ENCODE measurements around the gene SDC4. TPM values are rescaled to one million over a fixed set of nuclear protein-coding genes. Genes with fewer than 3 reads are reported as not detected.
A peak's percentile ranks its signal among the peaks of the same experiment; 100 is the strongest.

The SDC4 gene
- polyA plus RNA-seq, 1 of the 3 experiments (the other 2 are of a cell fraction), result 131 TPM

DNA sequence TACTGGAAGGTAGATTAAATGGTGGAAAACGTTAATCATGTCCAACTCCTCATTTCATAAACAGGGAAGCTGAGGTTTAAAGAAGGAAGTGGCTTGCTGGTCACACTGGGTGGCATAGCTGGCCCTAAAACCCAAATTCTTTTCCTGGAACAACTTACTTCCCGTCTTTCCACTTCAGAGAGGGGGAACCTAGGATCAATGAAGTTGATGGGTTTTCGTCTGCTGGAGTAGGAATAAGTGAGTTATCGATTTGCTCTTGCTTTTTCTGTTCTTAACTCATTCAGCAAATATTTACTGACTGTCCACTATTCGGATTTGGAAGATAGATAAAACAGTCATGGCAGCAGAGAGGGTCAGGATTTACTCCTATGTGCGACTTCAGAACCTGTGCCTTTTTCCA is 13.6 kb upstream of the SDC4 start:
- TF ChIP-seq CHD2 (IDR thresholded peaks at IDR 0.05; ENCODE audit: low read length, partially characterized antibody) (no peak), RXRA (IDR thresholded peaks at IDR 0.05; ENCODE audit: borderline replicate concordance, low read depth) (no peak), SIN3A (IDR thresholded peaks at IDR 0.05; ENCODE audit: borderline replicate concordance, low read depth, low read length) (no peak), ELF1 (IDR thresholded peaks at IDR 0.05) (no peak), NFIC (IDR thresholded peaks at IDR 0.05; ENCODE audit: borderline replicate concordance) (no peak), NRF1 (IDR thresholded peaks at IDR 0.05; ENCODE audit: low read depth, low read length) (no peak), JUND (IDR thresholded peaks at IDR 0.05) (no peak), MXI1 (IDR thresholded peaks at IDR 0.05; ENCODE audit: low read depth, low read length) (no peak), GABPA (IDR thresholded peaks at IDR 0.05; ENCODE audit: low read depth) (no peak)
- TF ChIP-seq, protein P1, sequence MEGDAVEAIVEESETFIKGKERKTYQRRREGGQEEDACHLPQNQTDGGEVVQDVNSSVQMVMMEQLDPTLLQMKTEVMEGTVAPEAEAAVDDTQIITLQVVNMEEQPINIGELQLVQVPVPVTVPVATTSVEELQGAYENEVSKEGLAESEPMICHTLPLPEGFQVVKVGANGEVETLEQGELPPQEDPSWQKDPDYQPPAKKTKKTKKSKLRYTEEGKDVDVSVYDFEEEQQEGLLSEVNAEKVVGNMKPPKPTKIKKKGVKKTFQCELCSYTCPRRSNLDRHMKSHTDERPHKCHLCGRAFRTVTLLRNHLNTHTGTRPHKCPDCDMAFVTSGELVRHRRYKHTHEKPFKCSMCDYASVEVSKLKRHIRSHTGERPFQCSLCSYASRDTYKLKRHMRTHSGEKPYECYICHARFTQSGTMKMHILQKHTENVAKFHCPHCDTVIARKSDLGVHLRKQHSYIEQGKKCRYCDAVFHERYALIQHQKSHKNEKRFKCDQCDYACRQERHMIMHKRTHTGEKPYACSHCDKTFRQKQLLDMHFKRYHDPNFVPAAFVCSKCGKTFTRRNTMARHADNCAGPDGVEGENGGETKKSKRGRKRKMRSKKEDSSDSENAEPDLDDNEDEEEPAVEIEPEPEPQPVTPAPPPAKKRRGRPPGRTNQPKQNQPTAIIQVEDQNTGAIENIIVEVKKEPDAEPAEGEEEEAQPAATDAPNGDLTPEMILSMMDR (IDR thresholded peaks at IDR 0.05), result no peak
- TF ChIP-seq, protein P2, sequence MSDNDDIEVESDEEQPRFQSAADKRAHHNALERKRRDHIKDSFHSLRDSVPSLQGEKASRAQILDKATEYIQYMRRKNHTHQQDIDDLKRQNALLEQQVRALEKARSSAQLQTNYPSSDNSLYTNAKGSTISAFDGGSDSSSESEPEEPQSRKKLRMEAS (IDR thresholded peaks at IDR 0.05; ENCODE audit: low read depth), result no peak

DNA sequence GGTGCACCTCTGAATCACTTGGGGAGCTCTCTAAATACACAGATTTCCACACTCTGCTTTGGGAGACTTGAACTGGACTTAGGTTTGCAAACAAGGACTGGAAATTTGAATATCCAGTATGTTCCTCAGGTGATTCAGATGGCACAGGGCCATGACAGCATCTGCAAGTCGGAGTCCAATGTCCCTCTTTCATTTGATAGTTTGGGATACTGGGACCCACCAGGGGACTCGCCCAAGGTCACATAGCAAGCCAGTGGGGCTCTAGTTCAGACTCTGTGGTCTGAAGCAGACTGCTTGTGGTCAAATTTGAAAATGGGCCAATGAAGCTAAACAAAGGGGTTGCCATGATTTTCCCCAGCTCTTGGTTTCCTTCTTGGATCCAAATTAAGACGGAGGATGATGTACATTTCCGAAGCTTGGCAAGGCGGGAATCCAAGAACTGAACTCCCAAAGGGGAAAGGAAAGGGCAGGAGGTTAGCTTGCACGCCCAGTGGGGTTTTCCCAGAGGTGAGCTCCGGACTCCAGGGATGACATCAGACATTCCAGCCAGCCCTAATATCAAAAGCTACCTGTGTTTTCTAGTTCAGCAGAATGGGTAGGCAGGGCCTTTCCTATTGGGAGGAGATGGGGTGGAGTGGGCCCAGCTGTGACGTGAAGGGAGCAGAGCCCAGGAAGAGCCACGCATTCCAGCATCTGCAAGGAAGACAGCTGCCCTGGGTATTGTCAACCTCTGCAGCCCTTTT is 11.4 kb upstream of the SDC4 start:
- peak overlapping the region in 1 of 2 experiments; percentile 43; a peak in 2 of 4 replicates for H3K27ac ChIP-seq (ENCODE audit: low read depth in 2 of 2, low read length in 1 of 2)
- no peaks in the 10 kb centered on the region for H3K36me3 ChIP-seq (replicated peaks in 1 of 2; ENCODE audit: control insufficient read depth in 1 of 2, insufficient read depth in 2 of 2, low read length in 1 of 2)
- H4K20me1 ChIP-seq (ENCODE audit: insufficient read depth), result no peaks in the 10 kb centered on the region
- ChIA-PET CTCF (interaction anchor here (1.0 to 6.4 kb wide), 7 partner anchors 11 to 412 kb away, joined by 3 to 80 read pairs (median 6); partner anchors contain the start of gene SDC4), POLR2A (interaction anchor here (0.8 to 1.2 kb wide), 2 partner anchors 11 to 13 kb away, joined by 3 to 4 read pairs; no protein-coding TSS in a partner anchor)
- H3K9me3 ChIP-seq, result no peaks in the 10 kb centered on the region
- no peaks in the 10 kb centered on the region for H3K9me2 ChIP-seq
- no peak for DNase-seq
- H3K4me3 ChIP-seq (ENCODE audit: low read depth in 2 of 2, low read length in 1 of 2), result no peak overlapping the region
- H3K27me3 ChIP-seq (ENCODE audit: insufficient read depth), result no peaks in the 10 kb centered on the region
- peak overlapping the region; percentile 25; the same call in 1 of the 2 replicates for H3K4me2 ChIP-seq
- 87% methylated on average over 7 of the region's 9 CpGs for WGBS (ENCODE audit: low lambda C conversion rate)
- peaks cover 0 to 7% of the 10 kb centered on the region in 2 experiments; a peak in 2 of 4 replicates for H3K4me1 ChIP-seq (ENCODE audit: control insufficient read depth in 1 of 2, insufficient read depth in 2 of 2, low read depth in 1 of 2, low read length in 1 of 2)
- peaks cover 12% of the 10 kb centered on the region for H3K79me2 ChIP-seq (ENCODE audit: insufficient read depth)
- peaks cover 10% of the 10 kb centered on the region for H3F3A ChIP-seq (replicated peaks; ENCODE audit: insufficient read depth)
- H3K9ac ChIP-seq, result no peak overlapping the region
- no peak overlapping the region for H2AFZ ChIP-seq (ENCODE audit: low read depth)
- TF ChIP-seq RFX5 (IDR thresholded peaks at IDR 0.05; ENCODE audit: low read length) (no peak), FOSL2 (IDR thresholded peaks at IDR 0.05; ENCODE audit: borderline replicate concordance, low read depth) (no peak), YY1 (IDR thresholded peaks at IDR 0.05; ENCODE audit: low read depth) (no peak), NRF1 (IDR thresholded peaks at IDR 0.05; ENCODE audit: low read depth, low read length) (no peak), MXI1 (IDR thresholded peaks at IDR 0.05; ENCODE audit: low read depth, low read length) (no peak), SMC3 (IDR thresholded peaks at IDR 0.05; ENCODE audit: low read depth, low read length) (no peak), TEAD4 (IDR thresholded peaks at IDR 0.05; ENCODE audit: borderline replicate concordance, insufficient read depth) (no peak), FOXM1 (IDR thresholded peaks at IDR 0.05; ENCODE audit: low read depth) (no peak), JUND (IDR thresholded peaks at IDR 0.05) (no peak), RAD21 (IDR thresholded peaks at IDR 0.05; ENCODE audit: low read length) (no peak)
- TF ChIP-seq, protein P3, sequence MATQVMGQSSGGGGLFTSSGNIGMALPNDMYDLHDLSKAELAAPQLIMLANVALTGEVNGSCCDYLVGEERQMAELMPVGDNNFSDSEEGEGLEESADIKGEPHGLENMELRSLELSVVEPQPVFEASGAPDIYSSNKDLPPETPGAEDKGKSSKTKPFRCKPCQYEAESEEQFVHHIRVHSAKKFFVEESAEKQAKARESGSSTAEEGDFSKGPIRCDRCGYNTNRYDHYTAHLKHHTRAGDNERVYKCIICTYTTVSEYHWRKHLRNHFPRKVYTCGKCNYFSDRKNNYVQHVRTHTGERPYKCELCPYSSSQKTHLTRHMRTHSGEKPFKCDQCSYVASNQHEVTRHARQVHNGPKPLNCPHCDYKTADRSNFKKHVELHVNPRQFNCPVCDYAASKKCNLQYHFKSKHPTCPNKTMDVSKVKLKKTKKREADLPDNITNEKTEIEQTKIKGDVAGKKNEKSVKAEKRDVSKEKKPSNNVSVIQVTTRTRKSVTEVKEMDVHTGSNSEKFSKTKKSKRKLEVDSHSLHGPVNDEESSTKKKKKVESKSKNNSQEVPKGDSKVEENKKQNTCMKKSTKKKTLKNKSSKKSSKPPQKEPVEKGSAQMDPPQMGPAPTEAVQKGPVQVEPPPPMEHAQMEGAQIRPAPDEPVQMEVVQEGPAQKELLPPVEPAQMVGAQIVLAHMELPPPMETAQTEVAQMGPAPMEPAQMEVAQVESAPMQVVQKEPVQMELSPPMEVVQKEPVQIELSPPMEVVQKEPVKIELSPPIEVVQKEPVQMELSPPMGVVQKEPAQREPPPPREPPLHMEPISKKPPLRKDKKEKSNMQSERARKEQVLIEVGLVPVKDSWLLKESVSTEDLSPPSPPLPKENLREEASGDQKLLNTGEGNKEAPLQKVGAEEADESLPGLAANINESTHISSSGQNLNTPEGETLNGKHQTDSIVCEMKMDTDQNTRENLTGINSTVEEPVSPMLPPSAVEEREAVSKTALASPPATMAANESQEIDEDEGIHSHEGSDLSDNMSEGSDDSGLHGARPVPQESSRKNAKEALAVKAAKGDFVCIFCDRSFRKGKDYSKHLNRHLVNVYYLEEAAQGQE (IDR thresholded peaks at IDR 0.05; ENCODE audit: low read depth, low read length), result no peak
- TF ChIP-seq, protein P1 (IDR thresholded peaks at IDR 0.05), result no peak

More for the DNA sequence above, 13.6 kb upstream of the SDC4 start:
- Histone ChIP-seq H3K9me2 (no peaks in the 10 kb centered on the region), H3K79me2 (ENCODE audit: insufficient read depth) (peaks cover 27% of the 10 kb centered on the region), H3K4me2 (no peak overlapping the region), H3K27ac (ENCODE audit: low read depth in 2 of 2, low read length in 1 of 2) (no peak overlapping the region), H3K36me3 (replicated peaks in 1 of 2; ENCODE audit: control insufficient read depth in 1 of 2, insufficient read depth in 2 of 2, low read length in 1 of 2) (peaks cover 12 to 17% of the 10 kb centered on the region in 2 experiments), H2AFZ (ENCODE audit: low read depth) (no peak overlapping the region), H3K9ac (no peak overlapping the region), H3K4me3 (ENCODE audit: low read depth in 2 of 2, low read length in 1 of 2) (no peak overlapping the region), H3F3A (replicated peaks; ENCODE audit: insufficient read depth) (no peaks in the 10 kb centered on the region), H3K27me3 (ENCODE audit: insufficient read depth) (no peaks in the 10 kb centered on the region), H3K4me1 (ENCODE audit: control insufficient read depth in 1 of 2, insufficient read depth in 2 of 2, low read depth in 1 of 2, low read length in 1 of 2) (peaks cover 0 to 11% of the 10 kb centered on the region in 2 experiments; a peak in 2 of 4 replicates), H4K20me1 (ENCODE audit: insufficient read depth) (no peaks in the 10 kb centered on the region), H3K9me3 (no peaks in the 10 kb centered on the region)
- ChIA-PET POLR2A (no interaction called here), CTCF (interaction anchor here (1.0 to 6.4 kb wide), 12 partner anchors 11 to 409 kb away, joined by 3 to 80 read pairs (median 20); partner anchors contain the start of genes SDC4 and WFDC2)
- WGBS (ENCODE audit: low lambda C conversion rate), result 81% methylated on average over 6 of the region's 6 CpGs
- DNase-seq, result no peak
